IMR-90 (cell line): ENCODE results near the gene CTDSP2. TPM values are rescaled to one million over a fixed set of nuclear protein-coding genes. Genes with fewer than 3 reads are reported as not detected.

Experiments
- ATAC-seq: fragments of 200-7000 bp; cut with Tn5 transposase; 2 replicates; pipeline ENCODE4 v1.9.1; 2020; ENCODE audit warnings: low read depth, mild to moderate bottlenecking, moderate library complexity
- BruUV-seq: library from RNA; stranded (reverse); fragments of 400-500 nt; replicated peaks from 2 replicates; lab custom pipeline; 2021; lab: Mats Ljungman, UMichigan
- CTCF ChIA-PET: fragments of 300-600 bp; formaldehyde crosslinking; extraction: SDS; loops from one replicate; lab custom pipeline; 2021; ENCODE audit warnings: antibody characterized with exemption; lab: Yijun Ruan, JAX
- POLR2A ChIA-PET: fragments of 300-600 bp; sonication (Branson Sonifier 250); formaldehyde crosslinking; loops from one replicate; lab custom pipeline; 2022; ENCODE audit warnings: antibody characterized with exemption; ENCODE audit not compliant: unreplicated experiment; lab: Charles Lee
- DNase-seq: peaks from one replicate; pipeline ENCODE4 v3.0.0; 2013
- H2AFZ ChIP-seq: replicated peaks from 2 replicates; pipeline ENCODE3; 2013; ENCODE audit warnings: low read length, mild to moderate bottlenecking; ENCODE audit not compliant: poor library complexity
- H2AK5ac ChIP-seq: 2 replicates; pipeline ENCODE4 v1.6.1; 2013; ENCODE audit warnings: low read depth, low read length, inconsistent platforms
- H2AK9ac ChIP-seq: replicated peaks from 2 replicates; pipeline ENCODE3; 2013; ENCODE audit warnings: mild to moderate bottlenecking, low read depth, low read length, moderate library complexity; ENCODE audit not compliant: poor library complexity
- H2BK120ac ChIP-seq: 2 replicates; pipeline ENCODE4 v1.6.1; 2013; ENCODE audit warnings: low read depth, low read length, inconsistent platforms
- H2BK15ac ChIP-seq: 3 replicates; pipeline ENCODE4 v1.6.1; 2013; ENCODE audit warnings: low read depth, low read length, inconsistent platforms
- H2BK20ac ChIP-seq: 2 replicates; pipeline ENCODE4 v1.6.1; 2013; ENCODE audit warnings: low read depth, mild to moderate bottlenecking, inconsistent platforms, low read length, moderate library complexity
- H2BK5ac ChIP-seq: 2 replicates; pipeline ENCODE4 v1.6.1; 2013; ENCODE audit warnings: mild to moderate bottlenecking, low read depth, low read length, inconsistent platforms; ENCODE audit not compliant: poor library complexity, severe bottlenecking
- H3K14ac ChIP-seq: replicated peaks from 2 replicates; pipeline ENCODE4 v1.6.1; 2013; ENCODE audit warnings: low read depth, low read length, inconsistent platforms
- H3K18ac ChIP-seq: 2 replicates; pipeline ENCODE4 v1.6.1; 2013; ENCODE audit warnings: low read depth, low read length, control low read depth
- H3K23ac ChIP-seq: 2 replicates; pipeline ENCODE4 v1.6.1; 2013; ENCODE audit warnings: low read depth, low read length, inconsistent platforms
- H3K27ac ChIP-seq: 2 replicates; pipeline ENCODE4 v1.5.1; 2013; ENCODE audit warnings: mild to moderate bottlenecking, control low read depth, low read length; ENCODE audit not compliant: insufficient read depth
- H3K27me3 ChIP-seq: 2 replicates; pipeline ENCODE4 v1.6.1; 2013; ENCODE audit warnings: low read length; ENCODE audit not compliant: control insufficient read depth, insufficient read depth
- H3K36me3 ChIP-seq: 2 replicates; pipeline ENCODE4 v1.6.1; 2013; ENCODE audit warnings: low read length, mixed read lengths; ENCODE audit not compliant: control insufficient read depth, insufficient read depth
- H3K4ac ChIP-seq: 2 replicates; pipeline ENCODE4 v1.6.1; 2013; ENCODE audit warnings: low read depth, low read length, inconsistent platforms
- H3K4me1 ChIP-seq: 2 replicates; pipeline ENCODE4 v1.6.1; 2013; ENCODE audit warnings: low read length, mixed read lengths; ENCODE audit not compliant: control insufficient read depth, insufficient read depth
- H3K4me2 ChIP-seq: 2 replicates; pipeline ENCODE4 v1.6.1; 2013; ENCODE audit warnings: low read depth, mild to moderate bottlenecking, control low read depth, low read length, moderate library complexity
- H3K4me3 ChIP-seq: 2 replicates; pipeline ENCODE4 v1.5.1; 2013; ENCODE audit warnings: low read depth, mild to moderate bottlenecking, control low read depth, low read length, moderate library complexity; ENCODE audit not compliant: insufficient read depth
- H3K56ac ChIP-seq: 2 replicates; pipeline ENCODE4 v1.6.1; 2013; ENCODE audit warnings: low read length, inconsistent platforms; ENCODE audit not compliant: insufficient read depth; ENCODE audit errors: extremely low read depth
- H3K79me1 ChIP-seq, 2 experiments: 2 replicates each; pipeline ENCODE4 v1.6.1; 2013; ENCODE audit warnings: low read length in 2 of 2, inconsistent platforms in 1 of 2, low read depth in 1 of 2
- H3K9ac ChIP-seq: 2 replicates; pipeline ENCODE4 v1.6.1; 2013; ENCODE audit warnings: low read depth, low read length, control low read depth
- H3K9me1 ChIP-seq: 2 replicates; pipeline ENCODE4 v1.6.1; 2013; ENCODE audit warnings: low read length, inconsistent platforms; ENCODE audit not compliant: insufficient read depth
- H3K9me3 ChIP-seq: 2 replicates; pipeline ENCODE4 v1.6.1; 2013; ENCODE audit warnings: low read length; ENCODE audit not compliant: control insufficient read depth, insufficient read depth
- H4K20me1 ChIP-seq: 2 replicates; pipeline ENCODE4 v1.6.1; 2013; ENCODE audit warnings: low read length, inconsistent platforms; ENCODE audit not compliant: insufficient read depth
- H4K5ac ChIP-seq: 2 replicates; pipeline ENCODE4 v1.6.1; 2013; ENCODE audit warnings: mild to moderate bottlenecking, low read depth, low read length, control low read depth
- H4K8ac ChIP-seq, 2 experiments: 2 replicates each; pipeline ENCODE4 v1.6.1; 2013; ENCODE audit warnings: low read depth in 2 of 2, low read length in 2 of 2, control low read depth in 1 of 2, inconsistent platforms in 1 of 2
- H4K91ac ChIP-seq: 2 replicates; pipeline ENCODE4 v1.6.1; 2013; ENCODE audit warnings: low read depth, low read length, inconsistent platforms; ENCODE audit not compliant: insufficient read depth
- NFE2L2 ChIP-seq: fragments of 150-350 bp; IDR thresholded peaks from 2 replicates; pipeline ENCODE4 v1.6.1; 2016; ENCODE audit warnings: low read depth, mild to moderate bottlenecking, low read length
- WGBS, 2 experiments: methylation state at CpG; one replicate each; pipeline versions ENCODE4 v1.1.5 to v1.1.7; 2013; ENCODE audit warnings: missing lambda C conversion rate in 2 of 2; ENCODE audit not compliant: insufficient read length in 1 of 2; ENCODE audit errors: extremely low coverage in 2 of 2; 5-methylcytosine and 5-hydroxymethylcytosine counted together
- dilution Hi-C: fragments of 300-500 bp; cut with HindIII; formaldehyde crosslinking; loops from one replicate; pipeline ENCODE4 v1.14.3; 2018; ENCODE audit warnings: low sequenced_read_pairs; ENCODE audit not compliant: unreplicated experiment
- in situ Hi-C: fragments of 300-500 bp; cut with MboI; formaldehyde crosslinking; loops from 3 replicates; pipeline ENCODE4 v1.14.3; 2019; ENCODE audit warnings: low sequenced_read_pairs, inconsistent platforms, mixed read lengths
- intact Hi-C: fragments of 100-400 bp; cut with micrococcal nuclease; formaldehyde crosslinking; loops from 2 replicates; pipeline ENCODE4 v1.10.0; 2022
- polyA plus RNA-seq, 3 experiments: library from polyadenylated mRNA; depleted of rRNA; stranded (reverse); fragments of >200 nt; gene quantifications; 2 replicates each; pipeline ENCODE4 v1.2.3, GENCODE V29; 2012; ENCODE audit warnings: low replicate concordance in 1 of 3
- total RNA-seq: library from RNA; depleted of rRNA; stranded (reverse); fragments of >200 nt; gene quantifications from 2 replicates; pipeline ENCODE4 v1.2.3, GENCODE V29; 2012

Gene CTDSP2
- total and polyA plus RNA-seq, 2 of the 4 experiments (the other 2 are of a cell fraction), result 114 to 156 TPM

GRCh38 chr12:57885207-57885606 is 38.7 kb upstream of the CTDSP2 start:
- DNase-seq (no peak), ATAC-seq (no peak)
- H4K8ac ChIP-seq, result no peak overlapping the region
- H3K27ac ChIP-seq, result no peak overlapping the region
- H4K5ac ChIP-seq, result no peak overlapping the region
- H3K18ac ChIP-seq, result no peak overlapping the region
- H3K4me1 ChIP-seq, result peaks cover 31% of the 10 kb centered on the region
- in situ Hi-C loops, result no loop called here
- H3K9me1 ChIP-seq, result peaks cover 26% of the 10 kb centered on the region
- WGBS, 2 experiments, result no CpG with 5 or more reads among the region's 6 CpGs
- no peak overlapping the region for H2BK120ac ChIP-seq
- no TSS peak for BruUV-seq
- intact Hi-C loops, result no loop called here
- dilution Hi-C loops, result no loop called here
- H4K91ac ChIP-seq, result no peak overlapping the region
- no peak overlapping the region for H2AK9ac ChIP-seq
- no peak overlapping the region for H2BK15ac ChIP-seq
- CTCF ChIA-PET, result no interaction called here
- no peaks in the 10 kb centered on the region for H4K20me1 ChIP-seq
- POLR2A ChIA-PET, result no interaction called here
- H2BK20ac ChIP-seq, result no peak overlapping the region
- H3K4ac ChIP-seq, result no peak overlapping the region
- 0 out of 2 replicates have a peak, but pooled peaks cover 3% of the 10 kb centered on the region for H3K9me3 ChIP-seq
- H2BK5ac ChIP-seq, result no peak overlapping the region
- no peaks in the 10 kb centered on the region for H3K36me3 ChIP-seq
- H3K4me3 ChIP-seq, result no peak overlapping the region
- H3K56ac ChIP-seq, result no peak overlapping the region
- peaks cover 0 to 29% of the 10 kb centered on the region in 2 experiments; a peak in 2 of 4 replicates for H3K79me1 ChIP-seq
- H2AFZ ChIP-seq, result no peak overlapping the region
- H3K9ac ChIP-seq, result no peak overlapping the region
- no peak overlapping the region for H3K14ac ChIP-seq
- H3K23ac ChIP-seq, result no peak overlapping the region
- no peak overlapping the region for H2AK5ac ChIP-seq
- no peak overlapping the region for H3K4me2 ChIP-seq
- TF ChIP-seq NFE2L2, result no peak
- no peaks in the 10 kb centered on the region for H3K27me3 ChIP-seq
